Amygdala (tissue), 56 donors: ENCODE measurements around the gene GJB3.
"Not testable (repeated sequence)": the region's sequence is repeated elsewhere in the genome, so short reads cannot be mapped to it uniquely, and the experiment has no call there.

Experiments used
- DNase-seq, 56 donors: peaks; one replicate each; lab custom pipeline; 2025; lab: John Stamatoyannopoulos, UW

GJB3 gene

DNA sequence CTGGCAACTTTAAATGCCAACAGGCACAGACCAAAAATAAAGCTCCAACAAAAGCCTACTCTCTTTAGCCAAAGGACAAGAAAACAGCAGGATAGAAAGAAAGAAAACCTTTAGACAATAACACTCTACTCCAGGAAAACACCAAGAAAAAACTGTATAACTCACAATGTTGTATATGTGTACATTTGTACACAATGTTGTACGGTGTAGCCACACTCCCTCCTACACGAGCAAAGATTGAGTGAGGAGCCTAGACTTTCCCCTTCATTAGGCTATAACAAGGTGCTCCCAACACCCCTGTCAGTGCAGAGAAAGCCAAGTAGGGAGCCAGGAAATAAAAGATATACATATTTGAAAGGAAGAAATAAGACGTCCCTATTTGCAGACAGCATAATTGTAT, 35.8 kb downstream of the GJB3 start:
- no peak for DNase-seq

DNA sequence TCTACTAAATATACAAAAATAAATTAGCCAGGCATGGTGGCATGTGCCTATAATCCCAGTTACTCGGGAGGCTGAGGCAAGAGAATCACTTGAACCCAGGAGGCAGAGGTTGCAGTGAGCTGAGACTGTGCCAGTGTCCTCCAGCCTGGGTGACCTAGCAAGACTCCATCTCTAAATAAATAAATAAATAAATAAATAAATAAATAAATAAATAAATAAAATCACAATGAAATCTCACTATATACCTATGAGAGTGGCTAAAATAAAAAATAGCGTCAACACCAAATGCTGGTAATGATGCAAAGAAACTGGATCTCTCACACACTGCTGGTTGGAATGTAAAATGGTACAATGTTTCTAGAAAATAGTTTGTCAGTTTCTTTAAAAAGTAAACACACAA, 37.8 kb downstream of the GJB3 start:
- not testable (repeated sequence) for DNase-seq

DNA sequence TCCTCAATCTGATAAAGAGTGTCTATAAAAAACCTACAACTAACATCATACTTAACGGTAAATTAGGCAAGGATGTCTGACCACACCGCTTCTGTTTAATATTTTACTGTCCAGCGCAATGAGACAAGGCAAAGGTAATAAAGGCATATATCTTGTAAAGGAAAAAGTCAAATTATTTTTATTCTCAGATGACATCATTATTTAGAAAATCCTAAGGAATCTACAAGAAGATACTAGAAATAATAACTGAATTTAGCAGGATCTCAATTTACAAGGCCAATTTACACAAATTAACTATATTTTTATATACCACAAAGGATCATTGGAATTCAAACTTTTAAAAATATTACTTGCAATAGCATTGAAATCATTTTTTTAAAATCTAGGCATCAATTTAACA, 41.2 kb downstream of the GJB3 start:
- no peak for DNase-seq

GRCh38 chr1:34824817-34825454, 43.9 kb downstream of the GJB3 start:
- no peak for DNase-seq

- DNase-seq = no peak
Observed at GRCh38 chr1:34825455-34826091, 44.6 kb downstream of the GJB3 start.

DNA sequence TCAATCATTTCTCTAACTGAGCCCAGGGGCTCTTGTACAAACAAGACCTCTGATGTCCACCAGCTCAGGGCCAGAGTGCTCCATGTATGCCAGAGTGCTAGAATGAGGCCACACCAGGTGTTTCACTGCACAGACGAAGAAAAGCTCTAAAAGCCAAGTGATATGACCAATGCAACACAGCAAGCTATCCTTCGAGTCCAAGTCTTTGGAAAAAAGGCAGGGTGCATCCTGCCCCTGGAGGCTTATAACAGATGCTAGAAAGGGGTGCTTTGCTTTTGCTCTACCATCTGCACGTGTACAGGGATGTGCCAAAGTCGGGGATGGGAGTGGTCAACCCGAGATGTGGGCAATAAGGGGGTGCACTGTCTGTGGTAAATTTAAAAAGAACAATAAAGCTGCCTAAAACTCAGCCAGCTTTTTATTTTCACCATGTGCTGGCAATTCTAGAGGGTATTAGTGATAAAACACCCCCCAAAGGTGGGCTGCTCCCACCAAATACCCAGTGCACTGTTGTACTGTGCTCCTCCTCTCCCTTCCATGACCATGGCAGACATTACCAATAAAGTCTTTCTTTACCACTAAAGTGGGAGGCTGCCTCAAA, 46.4 kb downstream of the GJB3 start:
- no peak for DNase-seq

DNA sequence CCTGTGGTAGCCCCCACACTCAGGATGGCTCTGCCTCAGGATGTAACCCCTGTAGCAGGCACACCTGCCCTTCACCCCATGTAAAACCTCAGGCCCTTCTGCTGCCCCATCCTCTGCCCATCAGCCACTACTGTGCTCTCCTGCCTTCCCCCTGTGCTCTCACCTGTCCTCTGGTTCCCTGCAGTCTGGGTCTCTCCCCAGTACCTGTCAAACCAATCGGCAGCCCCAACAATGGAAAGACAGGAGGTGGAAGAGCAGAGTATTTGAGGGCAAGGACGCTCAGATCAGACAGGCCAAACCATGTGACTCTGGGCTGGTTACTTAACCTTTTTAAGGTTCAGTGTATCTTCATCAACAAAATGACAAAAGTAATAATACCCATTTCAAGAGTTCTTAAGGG, 47.6 kb downstream of the GJB3 start:
- DNase-seq = no peak

DNA sequence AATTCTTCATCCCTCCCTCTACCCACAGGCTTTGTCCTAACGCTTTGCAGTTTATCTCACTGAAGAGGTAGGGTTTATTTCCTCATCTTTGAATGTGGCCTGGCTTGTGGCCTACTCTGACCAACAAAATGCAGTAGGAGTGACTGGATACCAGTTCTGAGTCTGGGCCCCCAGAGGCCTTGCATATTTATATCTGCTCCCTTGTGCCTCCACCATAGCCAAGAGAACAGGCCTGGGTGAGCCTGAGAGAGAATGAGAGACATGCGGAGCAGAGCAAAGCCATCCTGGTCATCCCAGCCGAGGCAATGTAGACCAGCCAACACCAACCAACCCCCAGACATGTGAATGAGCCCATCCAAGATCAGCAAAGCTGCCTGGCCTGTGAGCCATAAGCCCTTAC, 48.2 kb downstream of the GJB3 start:
- no peak for DNase-seq

GRCh38 chr1:34831721-34832246, 50.8 kb downstream of the GJB3 start:
- DNase-seq = no peak

DNA sequence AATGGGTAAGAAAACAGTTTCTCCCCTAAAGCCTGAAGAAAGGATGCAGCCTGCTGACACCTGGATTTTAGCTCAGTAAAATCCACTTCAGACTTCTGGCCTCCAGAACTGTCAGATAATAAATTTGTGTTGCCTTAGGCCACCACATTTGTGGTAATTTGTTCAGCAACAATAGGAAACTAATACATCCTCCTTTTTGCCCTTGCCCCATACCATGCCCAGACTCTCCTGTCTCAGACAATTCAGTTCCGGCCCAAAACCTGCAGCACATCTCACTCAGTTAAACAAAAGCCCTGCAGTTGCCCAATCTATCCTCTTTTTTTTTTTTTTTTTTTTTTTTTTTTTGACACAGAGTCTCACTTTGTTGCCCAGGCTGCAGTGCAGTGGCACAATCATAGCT, 52.7 kb downstream of the GJB3 start:
- DNase-seq = no peak
